ENCODE results near the gene SLC11A1.
A peak's percentile ranks its signal among the peaks of the same experiment; 100 is the strongest.

The SLC11A1 gene

DNA sequence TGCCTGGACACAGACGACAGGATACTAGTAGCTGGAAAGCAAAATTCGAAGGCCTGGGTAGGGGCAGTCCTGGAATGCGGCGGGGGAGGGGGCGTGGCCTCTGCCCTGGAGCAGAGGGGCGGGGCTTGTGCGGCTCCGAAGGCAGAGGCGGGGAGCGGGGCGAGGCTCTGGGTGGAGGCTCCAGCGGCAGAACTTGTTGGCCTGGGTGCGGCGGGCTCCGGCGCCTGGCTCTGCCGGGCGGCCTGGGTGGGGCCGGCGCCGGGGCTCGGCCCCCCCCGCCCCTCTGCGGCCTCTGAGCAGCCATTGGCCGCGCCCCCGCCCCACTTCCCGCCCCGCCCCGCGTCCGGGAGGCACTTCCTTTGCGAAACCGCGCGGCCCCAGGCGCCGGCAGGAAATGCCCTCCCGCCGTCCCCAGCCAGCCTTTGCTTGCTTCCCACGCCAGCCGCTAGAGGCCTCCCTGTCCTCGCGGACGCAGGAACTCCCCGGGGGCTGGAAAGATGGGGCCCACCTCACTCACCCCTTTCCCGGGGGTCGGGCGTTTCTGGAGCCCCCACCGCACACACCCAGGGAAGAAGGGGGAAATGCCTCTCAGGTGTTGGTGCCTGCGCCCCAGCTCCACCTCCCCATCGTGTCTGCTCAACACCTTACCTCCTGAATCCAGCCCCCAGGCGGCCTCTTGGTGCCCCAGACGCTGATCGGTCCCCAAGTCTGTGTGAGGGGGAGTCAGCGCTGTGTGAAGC lies 24.3 kb downstream of the SLC11A1 start:
- peak; percentile 97 for DNase-seq

DNA sequence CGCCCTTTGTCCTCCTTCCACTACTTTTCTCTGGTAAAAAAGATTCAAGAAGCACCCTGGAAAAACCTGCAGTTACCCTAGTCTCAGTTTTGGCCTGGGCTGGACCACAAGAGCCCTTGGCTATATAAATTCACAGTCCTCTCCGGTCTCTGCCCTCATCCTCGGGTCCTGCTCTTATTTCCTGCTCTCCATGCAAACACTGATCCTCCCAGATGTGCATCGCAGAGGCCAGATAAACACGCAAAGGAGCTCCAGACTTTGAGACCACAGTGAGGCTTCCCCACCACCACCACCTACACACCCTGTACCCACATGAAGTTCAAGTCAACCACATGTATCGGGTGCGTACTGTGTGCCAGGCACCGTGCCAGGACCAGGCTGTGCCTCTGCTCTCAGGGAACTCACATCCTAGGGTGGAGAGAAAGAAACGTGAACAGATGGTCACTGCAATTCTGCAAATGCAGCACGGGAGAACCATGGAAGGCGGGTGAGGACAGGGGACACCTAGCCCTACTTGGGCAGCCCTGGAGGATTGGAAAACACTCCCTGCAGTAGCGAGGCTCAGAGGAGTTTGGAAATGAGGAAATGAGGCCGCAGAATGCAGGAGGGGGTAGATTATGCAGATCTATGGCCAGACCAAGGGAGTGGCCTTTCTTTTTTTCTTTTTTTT lies 25.0 kb downstream of the SLC11A1 start:
- peak; percentile 71 for DNase-seq

DNA sequence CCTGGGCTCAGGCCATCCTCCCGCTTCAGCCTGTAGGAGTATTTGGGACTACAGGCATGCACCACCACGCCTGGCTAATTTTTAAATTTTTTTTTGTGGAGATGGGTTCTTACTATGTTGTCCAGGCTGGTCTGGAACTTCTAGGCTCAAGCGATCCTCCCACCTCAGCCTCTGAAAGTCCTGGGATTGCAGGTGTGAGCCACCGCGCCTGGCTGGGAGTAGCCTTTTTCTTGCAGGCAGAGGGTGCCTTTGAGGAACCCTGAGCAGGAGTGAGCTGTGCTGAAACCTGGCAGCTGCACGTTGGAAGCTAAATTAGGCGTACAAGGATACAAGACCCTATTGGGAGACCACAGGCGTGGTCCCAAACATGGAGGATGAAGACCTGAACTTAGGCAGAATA lies 25.6 kb downstream of the SLC11A1 start:
- no peak for DNase-seq

DNA sequence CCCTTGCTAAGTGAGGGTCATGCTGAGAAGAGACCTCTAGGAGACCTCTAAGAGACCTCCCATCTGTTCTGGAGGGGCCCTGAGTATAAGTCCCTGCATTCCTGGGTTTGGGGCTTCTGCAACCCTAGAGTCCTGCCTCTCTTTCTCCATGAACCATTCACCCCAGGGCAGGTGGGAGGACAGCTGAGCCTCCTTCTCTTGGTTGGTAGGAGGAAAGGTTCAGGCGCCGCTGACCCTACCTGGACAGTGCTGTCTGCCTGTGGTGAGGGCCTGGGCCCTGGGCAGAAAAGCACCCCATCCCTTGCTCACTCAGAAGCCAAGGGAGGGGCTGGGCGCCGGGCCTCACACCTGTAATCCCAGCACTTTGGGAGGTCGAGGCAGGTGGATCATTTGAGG lies 36.2 kb downstream of the SLC11A1 start:
- DNase-seq: no peak

DNA sequence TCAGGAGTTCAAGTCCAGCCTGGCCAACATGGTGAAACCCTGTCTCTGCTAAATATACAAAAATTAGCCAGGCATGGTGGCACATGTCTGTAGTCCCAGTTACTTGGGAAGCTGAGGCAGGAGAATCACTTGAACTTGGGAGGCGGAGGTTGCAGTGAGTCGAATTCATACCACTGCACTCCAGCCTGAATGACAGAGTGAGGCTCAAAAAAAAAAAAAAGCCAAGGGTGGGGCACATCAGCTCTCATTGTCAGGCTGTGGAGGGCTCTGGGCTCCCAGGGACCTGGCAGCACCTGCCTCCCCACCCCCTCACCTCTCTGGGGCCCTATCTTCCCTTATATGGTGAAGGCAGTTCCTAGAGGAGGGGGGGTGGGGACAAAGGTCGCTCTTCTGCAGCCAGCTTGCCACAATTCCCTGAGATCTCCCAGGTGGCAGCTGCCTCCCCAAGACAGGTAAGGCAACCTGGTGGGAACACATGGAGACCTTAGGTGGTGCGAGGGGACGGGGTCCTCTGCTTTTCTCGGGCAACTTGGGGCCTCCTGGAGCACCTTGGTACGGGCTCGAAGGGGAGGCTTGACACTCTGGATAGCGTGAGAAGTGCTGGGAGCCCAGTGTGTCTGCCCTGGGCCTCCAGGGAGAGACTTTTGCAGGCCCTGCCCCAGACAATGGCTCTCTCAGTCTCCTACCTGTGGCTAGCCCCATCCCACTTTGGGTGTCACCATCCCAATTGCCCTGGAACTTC lies 36.8 kb downstream of the SLC11A1 start, which contains the start of gene VIL1:
Gene VIL1 (plus strand): TSS at position 407 of the 742 bp plus-strand sequence. CDS start 4,656 bp downstream, outside the sequence.
- DNase-seq: peak; percentile 86

DNA sequence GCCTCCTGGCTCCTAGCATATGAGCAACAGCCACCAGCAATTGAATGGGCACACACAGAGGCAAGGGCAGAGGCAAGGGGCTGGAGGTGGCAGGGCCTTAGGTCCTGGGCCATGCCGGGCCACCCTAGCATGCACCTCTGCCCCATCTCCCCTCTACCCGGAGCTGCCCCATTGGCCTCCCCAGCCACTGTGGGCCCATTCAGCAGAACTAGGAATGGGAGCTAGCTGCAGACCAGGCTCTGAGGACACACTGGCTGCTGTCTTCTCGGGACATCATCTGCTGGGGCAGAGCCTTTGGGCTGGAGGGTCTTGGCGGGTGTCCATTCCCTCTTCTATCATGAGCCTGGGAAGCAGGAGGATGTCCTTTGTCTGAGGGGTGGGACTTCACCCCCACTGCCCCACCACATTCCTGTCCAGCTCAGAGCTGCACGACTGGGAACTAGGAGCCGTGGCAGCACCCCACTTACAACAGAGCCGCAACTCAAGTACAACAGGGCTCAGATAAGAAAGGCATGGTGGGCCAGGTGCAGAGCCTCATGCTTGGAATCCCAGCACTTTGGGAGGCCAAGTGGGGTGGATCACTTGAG lies 37.6 kb downstream of the SLC11A1 start:
- no peak for DNase-seq

DNA sequence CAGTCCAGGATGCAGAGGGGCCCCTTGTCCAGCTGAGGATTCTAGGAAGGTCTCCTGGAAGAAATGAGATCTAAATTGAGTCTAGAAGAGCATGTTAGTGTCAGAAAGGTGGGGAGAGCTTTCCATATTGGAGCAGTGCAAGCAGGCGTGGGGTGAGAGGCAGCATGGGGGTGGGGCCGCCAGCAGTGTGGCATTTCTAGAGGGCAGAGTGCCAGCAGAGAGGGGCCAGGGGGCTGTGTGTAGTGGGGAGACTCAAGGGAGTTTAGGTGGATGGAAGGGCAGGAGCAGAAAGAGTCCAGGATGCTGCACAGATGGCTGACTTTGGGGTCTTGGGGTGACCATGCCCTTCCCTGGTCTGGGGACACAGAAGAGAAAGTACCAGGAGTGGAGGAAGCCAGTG lies 39.0 kb downstream of the SLC11A1 start:
- no peak for DNase-seq

DNA sequence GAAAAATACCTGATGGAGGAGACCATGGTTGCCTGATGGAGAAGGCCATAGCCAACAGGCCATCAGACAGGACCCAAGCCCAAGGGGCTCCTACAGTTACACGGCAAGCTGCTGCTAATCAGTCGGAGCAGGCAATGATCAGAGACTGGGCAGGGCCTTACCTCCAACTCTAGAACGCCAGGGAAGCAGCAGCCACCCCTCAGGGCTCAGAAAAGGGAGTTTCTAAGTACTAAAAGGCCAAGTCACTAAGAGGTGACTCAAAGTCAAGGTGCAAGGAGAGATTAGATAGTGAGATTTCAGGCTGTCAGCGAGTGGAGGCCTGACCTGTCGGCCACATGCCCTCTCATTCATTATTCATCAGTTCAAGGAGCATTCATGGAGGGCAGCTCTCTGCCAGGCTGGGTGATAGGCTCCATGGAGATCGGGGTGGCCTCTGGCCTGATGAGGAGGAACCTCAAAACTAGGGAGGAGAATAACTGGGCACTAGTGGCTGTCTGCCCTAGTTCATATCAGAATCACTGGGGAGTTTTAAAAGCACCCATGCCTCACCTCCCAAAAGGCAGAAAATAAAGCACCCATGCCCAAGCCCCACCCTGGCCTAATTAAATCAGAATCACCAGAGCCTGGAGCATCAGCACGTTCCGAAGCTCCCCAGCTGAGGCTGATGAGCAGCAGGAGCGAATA lies 40.5 kb downstream of the SLC11A1 start:
- DNase-seq: no peak

DNA sequence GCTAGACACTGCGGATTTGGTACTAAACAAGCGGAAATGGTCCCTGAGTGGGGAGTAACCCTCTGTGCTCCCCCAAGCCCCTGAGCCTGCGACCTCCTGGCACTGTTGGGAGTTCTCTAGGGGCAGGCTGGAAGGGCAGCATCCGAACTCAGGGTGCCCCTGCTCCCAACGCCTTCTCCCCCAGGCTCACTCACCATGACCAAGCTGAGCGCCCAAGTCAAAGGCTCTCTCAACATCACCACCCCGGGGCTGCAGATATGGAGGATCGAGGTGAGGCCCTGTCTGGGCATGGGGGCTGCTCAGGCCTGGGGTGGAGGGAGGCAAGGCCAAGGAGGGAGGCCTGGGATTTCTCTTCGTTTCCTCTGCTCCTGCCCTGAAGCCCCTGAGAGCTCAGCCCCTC lies 41.5 kb downstream of the SLC11A1 start:
- no peak for DNase-seq

DNA sequence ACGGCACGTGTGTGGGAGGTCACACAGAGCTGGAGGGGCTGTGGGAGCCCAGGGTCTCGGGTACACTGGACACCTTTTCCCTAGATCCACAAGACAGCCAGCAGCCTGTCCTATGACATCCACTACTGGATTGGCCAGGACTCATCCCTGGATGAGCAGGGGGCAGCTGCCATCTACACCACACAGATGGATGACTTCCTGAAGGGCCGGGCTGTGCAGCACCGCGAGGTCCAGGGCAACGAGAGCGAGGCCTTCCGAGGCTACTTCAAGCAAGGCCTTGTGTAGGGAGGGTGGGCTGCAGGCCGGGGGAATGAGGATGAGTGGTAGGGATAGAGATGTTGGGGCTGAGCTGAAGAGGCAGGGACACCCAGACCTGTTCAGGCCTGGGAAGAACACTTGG lies 43.5 kb downstream of the SLC11A1 start:
- DNase-seq: no peak

DNA sequence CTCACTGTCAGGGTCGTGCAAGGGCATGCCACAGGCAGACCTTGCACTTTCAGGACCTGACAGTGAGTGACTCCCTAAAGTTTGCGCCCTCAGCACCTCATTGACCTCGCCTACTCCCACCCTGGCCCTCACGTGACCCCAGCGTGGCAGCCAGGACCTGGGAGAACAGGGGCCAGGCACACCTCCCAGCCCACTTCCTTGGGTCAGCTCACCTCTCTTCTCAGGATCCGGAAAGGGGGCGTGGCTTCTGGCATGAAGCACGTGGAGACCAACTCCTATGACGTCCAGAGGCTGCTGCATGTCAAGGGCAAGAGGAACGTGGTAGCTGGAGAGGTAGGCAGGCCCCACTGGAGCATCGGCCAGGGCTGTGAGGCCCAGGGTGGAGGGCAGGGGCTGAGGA lies 45.7 kb downstream of the SLC11A1 start:
- no peak for DNase-seq

DNA sequence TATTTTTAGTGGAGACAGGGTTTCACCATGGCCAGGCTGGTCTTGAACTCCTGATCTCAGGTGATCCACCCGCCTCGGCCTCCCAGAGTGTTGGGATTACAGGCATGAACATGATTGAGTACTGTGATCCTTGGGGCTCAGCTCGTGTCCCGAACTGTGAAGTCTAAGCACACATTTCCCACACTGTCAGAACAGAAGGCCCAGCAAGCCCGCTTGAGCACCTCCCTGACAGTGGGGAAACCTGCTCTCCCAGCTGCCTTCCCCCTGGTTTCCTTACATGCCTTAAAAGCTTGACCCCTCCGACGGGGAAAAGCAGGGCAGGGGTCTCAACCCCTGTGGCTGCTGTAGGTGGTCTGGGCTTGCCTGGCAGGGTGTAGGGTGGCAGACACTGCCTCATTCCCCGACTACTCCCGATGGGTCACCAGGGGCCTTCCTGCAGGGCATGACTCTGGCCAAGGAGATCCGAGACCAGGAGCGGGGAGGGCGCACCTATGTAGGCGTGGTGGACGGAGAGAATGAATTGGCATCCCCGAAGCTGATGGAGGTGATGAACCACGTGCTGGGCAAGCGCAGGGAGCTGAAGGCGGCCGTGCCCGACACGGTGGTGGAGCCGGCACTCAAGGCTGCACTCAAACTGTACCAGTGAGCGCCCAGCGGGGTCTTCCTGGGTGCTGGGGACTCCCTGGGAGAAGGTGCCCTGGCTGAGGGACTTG lies 46.9 kb downstream of the SLC11A1 start:
- no peak for DNase-seq

DNA sequence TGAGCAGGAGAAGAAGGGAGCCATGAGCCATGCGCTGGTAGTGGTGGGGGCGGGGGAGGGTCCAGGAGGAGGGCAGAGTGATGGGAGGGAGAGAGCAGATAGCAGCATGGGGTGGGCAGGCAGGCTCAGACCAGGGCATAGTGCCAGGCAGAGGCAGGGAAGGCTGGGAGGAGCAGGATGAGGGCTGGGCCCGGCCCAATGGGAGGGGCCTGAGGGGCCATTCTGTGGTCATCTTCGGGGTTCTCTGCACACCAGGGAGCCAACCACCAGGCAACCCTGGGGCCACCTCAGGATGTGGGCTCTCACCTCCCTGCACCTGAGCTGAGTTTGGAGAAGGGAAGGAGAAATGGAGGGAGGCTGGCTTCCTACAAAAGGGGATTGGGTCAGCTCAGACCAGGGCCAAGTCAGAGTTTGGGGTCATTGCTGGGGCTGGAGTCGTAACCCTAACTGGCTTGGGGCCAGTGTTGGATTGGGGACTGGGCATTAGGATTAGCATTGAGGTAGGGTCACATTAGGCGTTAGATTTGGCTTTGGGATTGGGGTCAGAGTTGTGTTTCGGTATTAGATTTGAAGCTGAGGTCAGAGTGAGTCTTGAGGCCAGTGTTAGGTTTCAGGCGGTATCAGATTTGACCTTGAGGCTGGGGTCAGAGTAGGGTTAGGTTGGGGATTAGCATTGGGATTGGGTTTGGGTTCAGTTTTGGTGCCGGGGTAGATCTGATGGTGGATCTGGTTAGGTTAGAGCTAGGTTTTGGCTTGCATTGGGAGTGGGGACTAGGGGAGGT lies 48.0 kb downstream of the SLC11A1 start:
- DNase-seq: no peak

DNA sequence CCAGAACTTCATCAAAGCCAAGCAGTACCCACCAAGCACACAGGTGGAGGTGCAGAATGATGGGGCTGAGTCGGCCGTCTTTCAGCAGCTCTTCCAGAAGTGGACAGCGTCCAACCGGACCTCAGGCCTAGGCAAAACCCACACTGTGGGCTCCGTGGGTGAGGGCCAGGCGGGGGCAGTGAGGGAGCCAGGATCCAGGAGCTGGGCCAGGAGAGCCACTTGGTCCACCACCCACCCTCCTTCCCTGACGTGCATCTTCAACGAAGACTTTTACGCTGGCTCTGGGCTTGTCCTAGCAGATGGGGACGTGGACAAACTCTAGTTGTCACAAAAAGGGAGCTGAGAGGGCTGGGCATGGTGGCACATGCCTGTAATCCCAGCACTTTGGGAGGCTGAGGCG lies 48.6 kb downstream of the SLC11A1 start:
- no peak for DNase-seq

DNA sequence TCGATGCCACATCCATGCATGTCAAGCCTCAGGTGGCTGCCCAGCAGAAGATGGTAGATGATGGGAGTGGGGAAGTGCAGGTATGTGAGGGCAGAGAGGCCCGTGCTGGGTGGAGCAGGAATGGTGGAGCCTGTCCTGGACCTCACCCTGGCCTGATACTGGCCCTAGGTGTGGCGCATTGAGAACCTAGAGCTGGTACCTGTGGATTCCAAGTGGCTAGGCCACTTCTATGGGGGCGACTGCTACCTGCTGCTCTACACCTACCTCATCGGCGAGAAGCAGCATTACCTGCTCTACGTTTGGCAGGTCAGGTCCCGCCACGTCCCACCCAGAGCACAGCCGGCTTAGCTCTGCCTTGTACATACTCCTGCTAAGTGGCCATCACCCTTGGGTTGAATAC lies 49.8 kb downstream of the SLC11A1 start:
- DNase-seq: no peak

DNA sequence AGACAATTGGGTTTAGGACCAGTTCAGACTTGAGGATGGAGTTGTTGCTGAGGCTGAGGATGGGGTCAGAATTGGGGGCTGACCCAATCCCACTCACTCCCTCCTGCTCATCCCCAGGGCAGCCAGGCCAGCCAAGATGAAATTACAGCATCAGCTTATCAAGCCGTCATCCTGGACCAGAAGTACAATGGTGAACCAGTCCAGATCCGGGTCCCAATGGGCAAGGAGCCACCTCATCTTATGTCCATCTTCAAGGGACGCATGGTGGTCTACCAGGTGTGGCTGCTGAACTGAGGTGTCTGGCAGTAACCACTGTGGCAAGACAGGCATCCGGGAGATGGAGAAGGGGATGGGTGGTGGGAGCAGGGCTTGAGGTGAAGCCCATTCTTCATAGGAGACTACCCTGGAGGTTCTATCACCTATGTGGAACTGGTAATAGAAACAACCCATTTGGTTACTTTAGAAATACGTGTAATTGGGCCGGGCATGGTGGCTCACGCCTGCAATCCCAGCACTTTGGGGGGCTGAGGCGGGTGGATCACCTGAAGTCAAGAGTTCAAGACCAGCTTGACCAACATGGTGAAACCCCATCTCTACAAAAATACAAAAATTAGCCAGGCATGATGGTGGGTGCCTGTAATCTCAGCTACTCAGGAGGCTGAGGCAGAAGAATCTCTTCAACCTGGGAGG lies 50.7 kb downstream of the SLC11A1 start:
- DNase-seq: no peak

DNA sequence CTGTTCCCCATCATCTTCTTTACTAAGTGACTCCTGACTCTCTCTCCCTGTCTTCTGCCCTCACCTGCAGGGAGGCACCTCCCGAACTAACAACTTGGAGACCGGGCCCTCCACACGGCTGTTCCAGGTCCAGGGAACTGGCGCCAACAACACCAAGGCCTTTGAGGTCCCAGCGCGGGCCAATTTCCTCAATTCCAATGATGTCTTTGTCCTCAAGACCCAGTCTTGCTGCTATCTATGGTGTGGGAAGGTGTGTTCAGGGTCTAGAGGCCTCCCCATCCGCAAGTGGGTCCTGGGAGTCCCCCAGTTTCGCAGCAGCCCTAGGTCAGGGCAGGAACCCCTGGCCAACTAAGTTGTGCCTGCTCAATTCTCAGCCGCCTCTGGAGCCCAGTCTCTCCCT lies 52.4 kb downstream of the SLC11A1 start:
- DNase-seq: no peak

DNA sequence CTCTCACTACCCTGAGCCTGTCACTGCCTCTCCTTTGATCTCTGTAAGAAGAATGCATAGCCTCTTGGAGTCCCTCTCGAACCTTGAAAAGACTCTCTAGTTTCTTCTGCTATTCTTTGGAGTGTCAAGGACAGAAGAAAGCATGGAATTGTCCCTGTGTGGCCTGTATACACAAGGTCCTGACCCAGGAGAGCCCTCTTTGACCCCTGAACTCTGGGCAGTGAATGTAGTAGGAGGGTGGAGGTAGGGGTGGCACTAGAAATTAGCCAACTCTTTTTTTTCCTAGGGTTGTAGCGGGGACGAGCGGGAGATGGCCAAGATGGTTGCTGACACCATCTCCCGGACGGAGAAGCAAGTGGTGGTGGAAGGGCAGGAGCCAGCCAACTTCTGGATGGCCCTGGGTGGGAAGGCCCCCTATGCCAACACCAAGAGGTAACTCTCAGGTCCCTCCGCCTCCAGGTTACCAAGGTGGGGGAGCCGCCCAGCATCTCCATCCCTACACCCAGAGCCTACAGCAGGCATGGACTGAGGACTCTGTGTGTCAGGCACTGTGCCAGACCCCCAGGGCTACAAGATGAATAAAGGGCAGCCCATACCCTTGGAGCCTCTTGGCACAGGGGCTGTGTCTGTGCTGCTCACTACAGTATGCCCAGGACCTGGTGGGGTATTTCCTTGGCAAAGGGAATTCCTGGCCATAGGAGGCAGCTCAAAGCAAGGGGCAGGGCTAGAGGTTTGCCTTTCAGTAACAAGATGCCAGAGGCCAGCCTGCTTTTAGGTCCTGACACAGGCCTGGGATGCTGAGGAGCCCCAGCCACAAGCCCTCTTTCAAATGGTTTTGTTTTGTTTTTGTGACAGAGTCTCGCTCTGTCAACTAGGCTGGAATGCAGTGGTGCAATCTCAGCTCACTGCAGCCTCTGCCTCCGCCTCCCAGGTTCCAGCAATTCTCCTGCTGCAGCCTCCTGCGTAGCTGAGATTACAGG lies 53.2 kb downstream of the SLC11A1 start:
- no peak for DNase-seq

DNA sequence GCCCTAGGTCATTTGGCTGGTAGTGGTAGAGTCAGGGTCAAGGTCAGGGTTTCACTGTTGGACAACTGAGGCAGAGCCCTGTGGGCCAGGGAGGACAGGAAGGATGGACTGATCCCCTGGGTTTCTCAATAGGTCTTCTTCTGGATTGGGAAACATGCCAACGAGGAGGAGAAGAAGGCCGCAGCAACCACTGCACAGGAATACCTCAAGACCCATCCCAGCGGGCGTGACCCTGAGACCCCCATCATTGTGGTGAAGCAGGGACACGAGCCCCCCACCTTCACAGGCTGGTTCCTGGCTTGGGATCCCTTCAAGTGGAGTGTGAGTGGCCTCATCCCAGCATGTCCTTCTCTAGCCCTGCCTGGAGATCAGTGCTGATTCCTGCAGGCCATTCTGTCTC lies 54.9 kb downstream of the SLC11A1 start:
- no peak for DNase-seq

DNA sequence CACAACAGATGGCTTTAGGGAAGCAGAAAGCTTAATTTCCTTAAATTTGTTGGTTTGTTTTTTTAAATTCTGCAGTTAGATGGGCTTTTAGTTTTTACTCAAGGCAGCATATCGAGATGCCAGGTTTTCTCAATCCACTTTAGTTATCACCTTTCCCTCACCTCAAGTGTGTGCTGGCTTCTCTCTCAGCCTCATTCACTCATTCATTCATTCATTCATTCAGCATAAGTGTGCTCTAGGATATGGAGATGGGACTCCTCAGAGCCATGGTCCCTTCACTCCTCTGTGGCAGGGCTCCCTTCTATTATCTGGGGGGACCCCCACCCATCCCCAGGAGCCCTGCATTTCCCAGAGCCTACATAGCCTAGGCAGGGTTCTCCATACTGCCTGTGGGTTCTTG lies 55.9 kb downstream of the SLC11A1 start:
- no peak for DNase-seq

Data from NCI-H510A treated with DMSO at 0.1 percent for 48 hours (cell line).